Lung microvascular endothelial cell (primary cell): ENCODE data around the gene SMG5. TPM values are rescaled to one million over a fixed set of nuclear protein-coding genes. Genes with fewer than 3 reads are reported as not detected.
A peak's percentile ranks its signal among the peaks of the same experiment; 100 is the strongest.

Source experiments
- DNase-seq, 2 donors: peaks; one replicate each; pipeline versions ENCODE4 v3.0.0 to v3.0.0-alpha.2; 2010; ENCODE audit warnings: low read depth in 2 of 2
- total RNA-seq: library from RNA; depleted of rRNA; stranded (reverse); fragments of >200 nt; gene quantifications from 2 replicates; pipeline ENCODE4 v1.2.1, GENCODE V29; 2014

The SMG5 gene
- total RNA-seq, 1 donor from 2014 or later = 53.2 TPM

- DNase-seq = peak; percentile 40 to 56
These were observed 37.0 kb downstream of the SMG5 start for GRCh38 chr1:156245451-156246232.

- no peak for DNase-seq
These were observed 37.9 kb downstream of the SMG5 start for GRCh38 chr1:156244712-156245111.

GRCh38 chr1:156244126-156244525 lies 38.5 kb downstream of the SMG5 start:
- DNase-seq = no peak

GRCh38 chr1:156242738-156243137 lies 39.9 kb downstream of the SMG5 start:
- no peak for DNase-seq

- no peak for DNase-seq
These were observed 40.7 kb downstream of the SMG5 start, which contains the start of gene BGLAP for GRCh38 chr1:156241926-156242325. Gene BGLAP (plus strand): TSS chr1:156242184. CDS start chr1:156242232, 48 bp downstream.

GRCh38 chr1:156241311-156241811 lies 41.3 kb downstream of the SMG5 start:
- peak; percentile 59 to 69 for DNase-seq

GRCh38 chr1:156238248-156238647 lies 44.4 kb downstream of the SMG5 start:
- DNase-seq = no peak

- DNase-seq = no peak
These were observed 46.5 kb downstream of the SMG5 start for GRCh38 chr1:156236164-156236563.

- DNase-seq = peak in 1 of 2 donors; percentile 85
These were observed 49.0 kb downstream of the SMG5 start for GRCh38 chr1:156233426-156234127.

- DNase-seq = no peak
These were observed 50.3 kb downstream of the SMG5 start for GRCh38 chr1:156232201-156232894.

- no peak for DNase-seq
These were observed 52.2 kb downstream of the SMG5 start for GRCh38 chr1:156230473-156230837.

- no peak for DNase-seq
These were observed 52.7 kb downstream of the SMG5 start for GRCh38 chr1:156229809-156230472.

GRCh38 chr1:156228501-156228900 lies 54.1 kb downstream of the SMG5 start:
- DNase-seq = no peak

- no peak for DNase-seq
These were observed 55.8 kb downstream of the SMG5 start for GRCh38 chr1:156226782-156227181.

- DNase-seq = no peak
These were observed 56.5 kb downstream of the SMG5 start for GRCh38 chr1:156226116-156226538.

GRCh38 chr1:156225677-156226014 lies 57.0 kb downstream of the SMG5 start:
- no peak for DNase-seq

GRCh38 chr1:156221986-156222692 lies 60.5 kb downstream of the SMG5 start:
- no peak for DNase-seq

GRCh38 chr1:156220226-156220625 lies 62.4 kb downstream of the SMG5 start:
- no peak for DNase-seq

GRCh38 chr1:156217871-156218270 lies 64.8 kb downstream of the SMG5 start:
- DNase-seq = peak; percentile 42 to 69

- peak in 1 of 2 donors; percentile 13 for DNase-seq
These were observed 66.1 kb downstream of the SMG5 start for GRCh38 chr1:156216361-156217086.
